Coronary artery (tissue), 2 donors: ENCODE data around the gene IARS1.

Experiments used
- DNase-seq: peaks from one replicate; pipeline ENCODE4 v3.0.0-alpha.2; 2017; ENCODE audit warnings: low spot score
- H3K27ac ChIP-seq, 2 donors: fragments of 200-600 bp; sonication (generic); one replicate each; pipeline ENCODE4 v1.5.1; 2016 to 2019
- H3K4me3 ChIP-seq: fragments of 200-600 bp; sonication (generic); 2 replicates; pipeline ENCODE4 v1.5.1; 2016; ENCODE audit warnings: mild to moderate bottlenecking, moderate library complexity
- TF ChIP-seq, protein P1 (sequence below): fragments of 200-600 bp; sonication (generic); IDR thresholded peaks from one replicate; pipeline ENCODE4 v1.5.1; 2019; ENCODE audit warnings: antibody characterized with exemption

IARS1 gene

DNA sequence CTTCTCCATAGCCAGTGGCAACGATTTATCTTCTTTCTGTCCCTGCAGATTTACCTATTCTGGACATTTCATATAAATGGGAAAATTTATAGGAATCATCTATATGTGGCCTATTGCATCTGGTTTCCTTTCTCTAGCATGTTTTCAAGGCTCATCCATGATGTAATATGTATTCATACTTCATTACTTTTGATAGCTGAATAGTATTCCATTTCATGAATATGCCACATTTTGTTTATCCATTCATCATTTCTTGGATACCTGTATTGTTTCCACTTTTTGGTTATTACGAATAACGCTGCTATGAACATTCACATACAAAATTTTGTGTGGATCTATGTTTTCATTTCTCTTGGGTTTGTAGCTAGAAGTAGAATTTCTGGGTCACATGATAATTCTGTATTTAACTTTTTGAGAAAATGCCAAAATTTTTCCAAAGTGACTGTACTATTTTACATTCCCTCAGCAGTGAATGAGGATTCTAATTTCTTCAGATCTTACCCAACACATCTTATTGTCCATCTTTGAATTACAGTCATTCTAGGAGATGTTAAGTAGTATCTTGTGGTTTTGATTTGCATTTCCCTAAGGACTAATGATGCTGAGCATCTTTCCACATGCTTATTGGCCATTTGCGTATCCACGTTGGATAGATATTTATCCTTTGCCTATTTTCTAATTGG, 3.6 kb downstream of the IARS1 start:
- Histone ChIP-seq H3K27ac (no peak overlapping the region), H3K4me3 (no peak overlapping the region)
- TF ChIP-seq, protein P1, sequence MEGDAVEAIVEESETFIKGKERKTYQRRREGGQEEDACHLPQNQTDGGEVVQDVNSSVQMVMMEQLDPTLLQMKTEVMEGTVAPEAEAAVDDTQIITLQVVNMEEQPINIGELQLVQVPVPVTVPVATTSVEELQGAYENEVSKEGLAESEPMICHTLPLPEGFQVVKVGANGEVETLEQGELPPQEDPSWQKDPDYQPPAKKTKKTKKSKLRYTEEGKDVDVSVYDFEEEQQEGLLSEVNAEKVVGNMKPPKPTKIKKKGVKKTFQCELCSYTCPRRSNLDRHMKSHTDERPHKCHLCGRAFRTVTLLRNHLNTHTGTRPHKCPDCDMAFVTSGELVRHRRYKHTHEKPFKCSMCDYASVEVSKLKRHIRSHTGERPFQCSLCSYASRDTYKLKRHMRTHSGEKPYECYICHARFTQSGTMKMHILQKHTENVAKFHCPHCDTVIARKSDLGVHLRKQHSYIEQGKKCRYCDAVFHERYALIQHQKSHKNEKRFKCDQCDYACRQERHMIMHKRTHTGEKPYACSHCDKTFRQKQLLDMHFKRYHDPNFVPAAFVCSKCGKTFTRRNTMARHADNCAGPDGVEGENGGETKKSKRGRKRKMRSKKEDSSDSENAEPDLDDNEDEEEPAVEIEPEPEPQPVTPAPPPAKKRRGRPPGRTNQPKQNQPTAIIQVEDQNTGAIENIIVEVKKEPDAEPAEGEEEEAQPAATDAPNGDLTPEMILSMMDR, result no peak
- DNase-seq, result no peak

DNA sequence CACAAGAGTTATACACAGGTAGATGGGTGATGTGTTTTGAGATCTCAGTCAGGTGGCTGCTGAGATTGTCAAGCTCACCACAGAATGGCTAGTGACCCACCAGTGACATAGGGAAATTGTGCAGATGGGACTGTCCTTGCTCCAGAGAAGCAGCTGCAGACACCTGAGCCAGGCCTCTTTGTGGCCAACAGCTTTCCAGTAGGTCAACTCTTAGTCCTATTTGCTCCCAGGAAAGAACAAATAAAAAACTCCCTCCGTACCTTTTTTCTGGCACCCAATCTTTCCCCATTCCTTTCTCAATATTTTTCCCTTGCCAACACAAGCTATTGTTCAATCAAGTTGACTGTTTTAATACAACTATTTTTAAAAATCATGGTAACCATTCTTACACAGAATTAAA, 14.2 kb downstream of the IARS1 start:
- TF ChIP-seq, protein P1, result no peak
- H3K27ac ChIP-seq, result no peak overlapping the region
- no peak overlapping the region for H3K4me3 ChIP-seq
- no peak for DNase-seq

DNA sequence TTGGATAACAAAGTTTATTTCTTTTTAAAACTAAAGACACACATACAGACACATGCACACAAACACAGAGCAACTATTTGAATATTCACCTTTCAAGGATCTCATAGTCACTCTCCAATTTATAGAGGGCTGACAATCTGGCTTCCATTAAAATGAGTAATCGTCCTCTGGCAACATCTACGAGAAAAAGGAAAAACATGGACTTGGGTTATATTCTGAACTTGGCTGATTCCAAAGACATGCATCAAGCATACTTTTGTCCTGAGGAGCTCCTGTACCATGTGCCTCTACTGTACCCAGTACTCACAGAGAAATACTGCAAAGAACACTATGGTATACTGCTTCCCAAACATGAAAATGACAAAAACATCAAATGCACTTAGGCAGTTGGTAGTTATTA, 15.4 kb downstream of the IARS1 start:
- no peak for DNase-seq
- TF ChIP-seq, protein P1, result no peak
- Histone ChIP-seq H3K27ac (no peak overlapping the region), H3K4me3 (no peak overlapping the region)

DNA sequence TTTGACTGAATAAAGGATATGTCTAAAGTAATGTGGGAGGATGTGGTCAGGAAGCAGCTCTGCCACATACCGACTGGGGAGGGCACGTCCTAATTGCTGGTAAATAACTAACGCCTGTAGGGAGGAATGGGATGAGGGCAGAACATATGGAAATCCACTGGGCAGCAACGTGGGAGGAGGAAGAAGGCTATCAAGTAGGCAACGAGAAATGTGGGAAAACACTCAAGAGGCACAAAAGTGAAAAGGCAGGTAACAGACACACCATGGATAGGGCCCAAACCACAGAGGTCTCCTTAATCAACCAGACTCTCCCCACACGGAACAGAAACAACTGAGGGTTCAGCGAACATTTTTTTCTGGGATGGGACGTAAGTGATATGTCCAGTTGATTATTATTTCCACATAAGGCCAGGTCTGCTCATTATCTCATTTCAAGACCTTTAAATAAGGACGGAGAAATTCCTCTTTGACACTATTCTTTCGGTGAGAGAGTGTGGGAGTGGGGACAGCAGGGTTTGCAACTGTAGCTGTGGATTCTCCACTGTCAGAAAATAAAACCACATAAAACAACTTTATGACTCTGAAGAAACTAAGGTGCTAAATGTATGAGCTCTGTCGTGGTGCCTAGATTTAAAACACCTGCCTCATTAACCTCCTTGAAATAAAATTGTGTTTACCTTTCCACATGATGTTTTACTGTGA, 17.0 kb downstream of the IARS1 start:
- H3K27ac ChIP-seq, result no peak overlapping the region

DNA sequence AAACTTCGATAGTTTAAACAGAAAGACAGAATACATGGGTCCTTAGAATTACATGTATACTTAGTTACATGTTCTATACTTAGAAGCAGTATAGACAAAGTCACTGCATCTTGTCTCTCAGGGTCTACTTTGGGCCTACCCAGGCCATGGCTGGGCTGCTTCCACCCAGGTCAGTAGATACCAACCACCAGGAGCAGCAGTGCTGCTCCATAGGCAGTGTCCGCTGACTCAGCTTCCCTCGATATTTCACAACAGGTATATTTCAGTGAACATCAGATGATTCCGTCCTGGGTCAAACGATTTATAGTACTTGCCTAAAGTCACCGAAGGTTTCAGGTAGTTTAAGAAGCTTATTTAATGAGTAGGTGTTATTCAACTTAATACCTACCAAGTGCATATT, 18.0 kb downstream of the IARS1 start:
- DNase-seq, result no peak
- TF ChIP-seq, protein P1, result no peak
- no peak overlapping the region for H3K27ac ChIP-seq
- no peak overlapping the region for H3K4me3 ChIP-seq

More for the DNA sequence above, 17.0 kb downstream of the IARS1 start:
- H3K4me3 ChIP-seq, result no peak overlapping the region
- DNase-seq, result no peak
- TF ChIP-seq, protein P1, result no peak

DNA sequence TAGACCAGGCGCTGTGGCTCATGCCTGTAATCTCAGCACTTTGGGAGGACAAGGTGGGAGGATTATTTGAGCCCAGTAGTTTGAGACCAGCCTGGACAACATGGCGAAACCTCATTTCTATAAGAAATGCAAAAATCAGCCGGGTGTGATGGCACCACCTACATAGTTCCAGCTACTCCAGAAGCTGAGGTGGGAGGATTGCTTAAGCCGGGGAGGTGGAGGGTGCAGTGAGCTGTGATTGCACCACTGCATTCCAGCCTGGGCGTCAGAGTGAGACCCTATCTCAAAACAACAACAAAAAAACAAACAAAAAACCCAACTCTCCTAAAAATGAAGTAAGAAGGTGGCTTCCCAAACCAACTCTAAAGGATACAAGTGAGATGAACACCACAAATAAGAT, 23.0 kb downstream of the IARS1 start:
- TF ChIP-seq, protein P1, result no peak
- no peak overlapping the region for H3K27ac ChIP-seq
- no peak overlapping the region for H3K4me3 ChIP-seq
- DNase-seq, result no peak

DNA sequence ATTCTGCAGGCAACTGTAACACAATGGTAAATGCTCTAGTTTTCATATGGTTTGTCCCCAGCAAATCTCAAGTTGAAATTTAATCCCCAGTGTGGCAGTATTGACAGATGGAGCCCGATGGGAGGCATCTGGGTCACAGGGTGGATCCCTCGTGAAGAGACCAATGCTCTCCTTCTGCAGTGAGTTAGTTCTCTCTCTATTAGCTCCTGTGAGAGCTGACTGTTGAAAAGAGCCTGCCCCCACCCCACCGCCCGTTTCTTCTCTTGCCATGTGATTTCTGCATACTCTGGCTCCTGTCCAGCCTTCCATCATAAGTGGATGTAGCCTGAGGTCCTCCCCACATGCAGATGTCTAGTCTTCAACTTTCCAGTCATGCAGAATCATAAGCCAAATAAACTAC, 27.0 kb downstream of the IARS1 start:
- Histone ChIP-seq H3K27ac (no peak overlapping the region), H3K4me3 (no peak overlapping the region)
- TF ChIP-seq, protein P1, result no peak
- no peak for DNase-seq
